SK-N-SH treated with all-trans-retinoic acid at 6 μM for 48 hours (cell line): Measurements from ENCODE around the gene OR13J1.

Experiments
- ATAC-seq: fragments of 200-7000 bp; cut with Tn5 transposase; 3 replicates; pipeline ENCODE4 v1.9.1; 2020; ENCODE audit warnings: mild to moderate bottlenecking, moderate library complexity
- ARNTL ChIP-seq: fragments of 450-650 bp; formaldehyde crosslinking; IDR thresholded peaks from 2 replicates; pipeline ENCODE4 v1.5.0; 2020; ENCODE audit warnings: low read depth, mild to moderate bottlenecking, moderate library complexity, borderline replicate concordance
- BACH2 ChIP-seq: fragments of 250-450 bp; sonication (Bioruptor Pico); IDR thresholded peaks from 2 replicates; pipeline ENCODE4 v1.9.0; 2021; ENCODE audit warnings: mild to moderate bottlenecking, borderline replicate concordance
- CREB5 ChIP-seq: fragments of 250-450 bp; sonication (Bioruptor Pico); IDR thresholded peaks from 2 replicates; pipeline ENCODE4 v1.5.1; 2020; ENCODE audit warnings: low read depth, mild to moderate bottlenecking, moderate library complexity
- CSRNP3 ChIP-seq: fragments of 250-450 bp; sonication (Bioruptor Pico); IDR thresholded peaks from 2 replicates; pipeline ENCODE4 v1.5.1; 2021; ENCODE audit warnings: mild to moderate bottlenecking, moderate library complexity
- GLIS3 ChIP-seq: fragments of 250-450 bp; sonication (Bioruptor Pico); IDR thresholded peaks from 2 replicates; pipeline ENCODE4 v1.5.0; 2020; ENCODE audit warnings: mild to moderate bottlenecking, moderate library complexity
- ISL1 ChIP-seq: fragments of 250-450 bp; sonication (Bioruptor Pico); IDR thresholded peaks from 2 replicates; pipeline ENCODE4 v2.1.2; 2022; ENCODE audit warnings: mild to moderate bottlenecking, moderate library complexity
- OSR1 ChIP-seq: fragments of 250-450 bp; sonication (Bioruptor Pico); IDR thresholded peaks from 2 replicates; pipeline ENCODE4 v1.8.0; 2022; ENCODE audit warnings: moderate library complexity, mild to moderate bottlenecking, inconsistent platforms
- PPARA ChIP-seq: fragments of 250-450 bp; sonication (Bioruptor Pico); IDR thresholded peaks from 2 replicates; pipeline ENCODE4 v1.5.0; 2020; ENCODE audit warnings: mild to moderate bottlenecking, borderline replicate concordance
- RARB ChIP-seq: fragments of 250-450 bp; sonication (Bioruptor Pico); IDR thresholded peaks from 2 replicates; pipeline ENCODE4 v1.8.0; 2021; ENCODE audit warnings: mild to moderate bottlenecking, moderate library complexity
- SNAI2 ChIP-seq: fragments of 250-450 bp; sonication (Bioruptor Pico); IDR thresholded peaks from 2 replicates; pipeline ENCODE4 v1.5.0; 2020; ENCODE audit warnings: mild to moderate bottlenecking, moderate library complexity
- TCF4 ChIP-seq: fragments of 250-450 bp; sonication (Bioruptor Pico); IDR thresholded peaks from 2 replicates; pipeline ENCODE4 v1.8.0; 2021; ENCODE audit warnings: mild to moderate bottlenecking, moderate library complexity, borderline replicate concordance
- TOX ChIP-seq: fragments of 250-450 bp; sonication (Bioruptor Pico); IDR thresholded peaks from 2 replicates; pipeline ENCODE4 v1.8.0; 2021; ENCODE audit warnings: mild to moderate bottlenecking, moderate library complexity, borderline replicate concordance
- ZFP3 ChIP-seq: fragments of 250-450 bp; sonication (Bioruptor Pico); IDR thresholded peaks from 2 replicates; pipeline ENCODE4 v1.5.0; 2020; ENCODE audit warnings: mild to moderate bottlenecking, moderate library complexity
- ZFP30 ChIP-seq: fragments of 450-650 bp; formaldehyde crosslinking; IDR thresholded peaks from 2 replicates; pipeline ENCODE4 v1.5.0; 2022; ENCODE audit warnings: mild to moderate bottlenecking, moderate library complexity
- ZNF565 ChIP-seq: fragments of 450-650 bp; formaldehyde crosslinking; conservative IDR thresholded peaks from 2 replicates; pipeline ENCODE4 v1.5.0; 2020; ENCODE audit warnings: low read depth, mild to moderate bottlenecking, moderate library complexity
- ZNF70 ChIP-seq: fragments of 450-650 bp; formaldehyde crosslinking; IDR thresholded peaks from 2 replicates; pipeline ENCODE4 v1.5.0; 2020; ENCODE audit warnings: mild to moderate bottlenecking, moderate library complexity
- ZNF8 ChIP-seq: fragments of 450-650 bp; formaldehyde crosslinking; IDR thresholded peaks from 2 replicates; pipeline ENCODE4 v1.5.0; 2020; ENCODE audit warnings: mild to moderate bottlenecking, moderate library complexity
- TF ChIP-seq, protein P1 (sequence below): fragments of 250-450 bp; sonication (Bioruptor Pico); IDR thresholded peaks from 2 replicates; pipeline ENCODE4 v1.5.0; 2020; ENCODE audit warnings: mild to moderate bottlenecking, moderate library complexity
- TF ChIP-seq, protein P2 (sequence below): fragments of 250-450 bp; sonication (Bioruptor Pico); IDR thresholded peaks from 2 replicates; pipeline ENCODE4 v1.8.0; 2020; ENCODE audit warnings: mild to moderate bottlenecking, moderate library complexity, borderline replicate concordance
- TF ChIP-seq, protein P3 (sequence below): fragments of 250-450 bp; sonication (Bioruptor Pico); IDR thresholded peaks from 2 replicates; pipeline ENCODE4 v1.8.0; 2021; ENCODE audit warnings: low read depth, mild to moderate bottlenecking, moderate library complexity, borderline replicate concordance

OR13J1 gene

GRCh38 chr9:35841645-35841900 is 28.6 kb downstream of the OR13J1 start:
- TF ChIP-seq SNAI2 (CRISPR knock-in tag) (no peak), ISL1 (CRISPR knock-in tag) (no peak), BACH2 (CRISPR knock-in tag) (no peak), CREB5 (CRISPR knock-in tag) (no peak), ZNF70 (no peak), ZNF565 (CRISPR knock-in tag) (no peak), ZFP3 (CRISPR knock-in tag) (no peak), GLIS3 (CRISPR knock-in tag) (no peak), TCF4 (no peak), ARNTL (no peak), ZFP30 (CRISPR knock-in tag) (no peak), ZNF8 (CRISPR knock-in tag) (no peak), RARB (CRISPR knock-in tag) (no peak), OSR1 (no peak), PPARA (CRISPR knock-in tag) (no peak), CSRNP3 (CRISPR knock-in tag) (no peak), TOX (CRISPR knock-in tag) (no peak)
- TF ChIP-seq, protein P1, sequence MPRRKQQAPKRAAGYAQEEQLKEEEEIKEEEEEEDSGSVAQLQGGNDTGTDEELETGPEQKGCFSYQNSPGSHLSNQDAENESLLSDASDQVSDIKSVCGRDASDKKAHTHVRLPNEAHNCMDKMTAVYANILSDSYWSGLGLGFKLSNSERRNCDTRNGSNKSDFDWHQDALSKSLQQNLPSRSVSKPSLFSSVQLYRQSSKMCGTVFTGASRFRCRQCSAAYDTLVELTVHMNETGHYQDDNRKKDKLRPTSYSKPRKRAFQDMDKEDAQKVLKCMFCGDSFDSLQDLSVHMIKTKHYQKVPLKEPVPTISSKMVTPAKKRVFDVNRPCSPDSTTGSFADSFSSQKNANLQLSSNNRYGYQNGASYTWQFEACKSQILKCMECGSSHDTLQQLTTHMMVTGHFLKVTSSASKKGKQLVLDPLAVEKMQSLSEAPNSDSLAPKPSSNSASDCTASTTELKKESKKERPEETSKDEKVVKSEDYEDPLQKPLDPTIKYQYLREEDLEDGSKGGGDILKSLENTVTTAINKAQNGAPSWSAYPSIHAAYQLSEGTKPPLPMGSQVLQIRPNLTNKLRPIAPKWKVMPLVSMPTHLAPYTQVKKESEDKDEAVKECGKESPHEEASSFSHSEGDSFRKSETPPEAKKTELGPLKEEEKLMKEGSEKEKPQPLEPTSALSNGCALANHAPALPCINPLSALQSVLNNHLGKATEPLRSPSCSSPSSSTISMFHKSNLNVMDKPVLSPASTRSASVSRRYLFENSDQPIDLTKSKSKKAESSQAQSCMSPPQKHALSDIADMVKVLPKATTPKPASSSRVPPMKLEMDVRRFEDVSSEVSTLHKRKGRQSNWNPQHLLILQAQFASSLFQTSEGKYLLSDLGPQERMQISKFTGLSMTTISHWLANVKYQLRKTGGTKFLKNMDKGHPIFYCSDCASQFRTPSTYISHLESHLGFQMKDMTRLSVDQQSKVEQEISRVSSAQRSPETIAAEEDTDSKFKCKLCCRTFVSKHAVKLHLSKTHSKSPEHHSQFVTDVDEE (CRISPR knock-in tag): no peak
- TF ChIP-seq, protein P2, sequence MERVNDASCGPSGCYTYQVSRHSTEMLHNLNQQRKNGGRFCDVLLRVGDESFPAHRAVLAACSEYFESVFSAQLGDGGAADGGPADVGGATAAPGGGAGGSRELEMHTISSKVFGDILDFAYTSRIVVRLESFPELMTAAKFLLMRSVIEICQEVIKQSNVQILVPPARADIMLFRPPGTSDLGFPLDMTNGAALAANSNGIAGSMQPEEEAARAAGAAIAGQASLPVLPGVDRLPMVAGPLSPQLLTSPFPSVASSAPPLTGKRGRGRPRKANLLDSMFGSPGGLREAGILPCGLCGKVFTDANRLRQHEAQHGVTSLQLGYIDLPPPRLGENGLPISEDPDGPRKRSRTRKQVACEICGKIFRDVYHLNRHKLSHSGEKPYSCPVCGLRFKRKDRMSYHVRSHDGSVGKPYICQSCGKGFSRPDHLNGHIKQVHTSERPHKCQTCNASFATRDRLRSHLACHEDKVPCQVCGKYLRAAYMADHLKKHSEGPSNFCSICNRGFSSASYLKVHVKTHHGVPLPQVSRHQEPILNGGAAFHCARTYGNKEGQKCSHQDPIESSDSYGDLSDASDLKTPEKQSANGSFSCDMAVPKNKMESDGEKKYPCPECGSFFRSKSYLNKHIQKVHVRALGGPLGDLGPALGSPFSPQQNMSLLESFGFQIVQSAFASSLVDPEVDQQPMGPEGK (CRISPR knock-in tag): no peak
- TF ChIP-seq, protein P3, sequence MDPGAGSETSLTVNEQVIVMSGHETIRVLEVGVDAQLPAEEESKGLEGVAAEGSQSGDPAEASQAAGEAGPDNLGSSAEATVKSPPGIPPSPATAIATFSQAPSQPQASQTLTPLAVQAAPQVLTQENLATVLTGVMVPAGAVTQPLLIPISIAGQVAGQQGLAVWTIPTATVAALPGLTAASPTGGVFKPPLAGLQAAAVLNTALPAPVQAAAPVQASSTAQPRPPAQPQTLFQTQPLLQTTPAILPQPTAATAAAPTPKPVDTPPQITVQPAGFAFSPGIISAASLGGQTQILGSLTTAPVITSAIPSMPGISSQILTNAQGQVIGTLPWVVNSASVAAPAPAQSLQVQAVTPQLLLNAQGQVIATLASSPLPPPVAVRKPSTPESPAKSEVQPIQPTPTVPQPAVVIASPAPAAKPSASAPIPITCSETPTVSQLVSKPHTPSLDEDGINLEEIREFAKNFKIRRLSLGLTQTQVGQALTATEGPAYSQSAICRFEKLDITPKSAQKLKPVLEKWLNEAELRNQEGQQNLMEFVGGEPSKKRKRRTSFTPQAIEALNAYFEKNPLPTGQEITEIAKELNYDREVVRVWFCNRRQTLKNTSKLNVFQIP (CRISPR knock-in tag): no peak
- no peak for ATAC-seq

DNA sequence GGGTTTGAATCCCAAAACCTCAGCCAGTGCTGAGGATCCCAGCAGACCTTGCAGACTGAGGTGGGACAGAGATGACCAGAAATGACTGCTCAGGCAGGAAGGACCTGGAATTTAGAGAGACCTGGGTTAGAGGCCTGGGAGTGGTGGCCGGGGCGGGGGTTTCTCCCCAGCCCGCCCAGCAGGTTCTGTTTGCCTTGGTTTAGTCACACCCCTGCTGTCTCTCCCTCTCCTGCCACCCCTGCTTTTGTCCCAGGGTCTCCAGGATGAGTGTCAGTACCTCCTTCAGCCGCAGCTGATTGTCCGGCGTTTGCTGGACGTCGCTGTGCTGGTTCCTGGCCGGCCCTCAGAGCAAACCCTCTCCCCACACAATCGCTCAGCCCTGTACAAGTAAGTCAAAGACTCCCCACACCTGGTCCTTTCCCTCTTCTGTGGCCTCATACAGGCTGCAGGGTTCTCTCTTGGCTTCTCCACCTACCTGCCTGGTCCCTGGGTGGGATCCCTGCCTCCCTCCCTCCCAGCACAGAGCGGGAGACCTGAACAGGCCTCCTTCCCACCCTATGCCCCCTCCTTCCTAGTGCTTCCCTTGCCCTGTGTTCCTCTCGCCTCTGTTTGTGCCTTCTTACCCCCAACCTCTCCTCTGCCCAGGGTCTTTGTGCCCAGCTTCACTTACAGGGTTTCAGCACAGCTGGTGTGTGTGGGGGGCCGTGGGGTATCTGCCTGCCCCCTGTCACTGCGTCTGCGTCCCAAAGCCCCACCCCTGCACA is 29.1 kb downstream of the OR13J1 start:
- ATAC-seq: no peak

More for the DNA sequence above, 29.1 kb downstream of the OR13J1 start:
- TF ChIP-seq SNAI2 (CRISPR knock-in tag) (no peak), ARNTL (no peak), CREB5 (CRISPR knock-in tag) (no peak), TOX (CRISPR knock-in tag) (no peak)
